GM19043 (cell line): Measurements from ENCODE around the gene HMCN1.
A peak's percentile ranks its signal among the peaks of the same experiment; 100 is the strongest.

Source experiments
- ATAC-seq: cut with Tn5 transposase; IDR thresholded peaks from one replicate; pipeline ENCODE4 v1.9.1; 2021; ENCODE audit warnings: low read depth; ENCODE audit not compliant: unreplicated experiment

HMCN1 gene

GRCh38 chr1:186059752-186060151, 325.6 kb downstream of the HMCN1 start:
- no peak for ATAC-seq

GRCh38 chr1:186060226-186060625, 326.0 kb downstream of the HMCN1 start:
- ATAC-seq: no peak

GRCh38 chr1:186063091-186063657, 329.0 kb downstream of the HMCN1 start:
- ATAC-seq: no peak

- ATAC-seq: no peak
These were observed 332.2 kb downstream of the HMCN1 start for GRCh38 chr1:186066411-186066810.

DNA sequence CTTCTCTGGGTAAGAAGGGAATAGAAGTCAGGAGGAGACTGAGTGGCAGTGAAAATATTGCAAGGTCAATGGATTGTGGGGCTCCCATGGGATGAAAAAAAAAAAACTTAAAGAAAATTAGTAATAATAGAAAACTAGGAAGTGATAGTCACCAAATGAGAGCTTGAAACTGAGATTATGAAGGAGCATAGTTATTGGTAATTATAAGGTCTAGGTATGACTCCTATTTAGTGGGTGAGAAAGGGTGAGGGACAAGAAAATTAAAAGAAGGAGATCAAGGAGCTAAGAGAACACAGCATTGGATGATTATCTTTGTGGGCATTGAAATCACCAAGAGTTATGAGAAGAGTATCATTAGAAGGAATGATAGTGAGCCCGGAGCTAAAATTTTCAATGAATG, 339.5 kb downstream of the HMCN1 start:
- no peak for ATAC-seq

GRCh38 chr1:186076006-186076405, 341.8 kb downstream of the HMCN1 start:
- ATAC-seq: no peak

- peak; percentile 92 for ATAC-seq
These were observed 344.1 kb downstream of the HMCN1 start for GRCh38 chr1:186078245-186078644.

DNA sequence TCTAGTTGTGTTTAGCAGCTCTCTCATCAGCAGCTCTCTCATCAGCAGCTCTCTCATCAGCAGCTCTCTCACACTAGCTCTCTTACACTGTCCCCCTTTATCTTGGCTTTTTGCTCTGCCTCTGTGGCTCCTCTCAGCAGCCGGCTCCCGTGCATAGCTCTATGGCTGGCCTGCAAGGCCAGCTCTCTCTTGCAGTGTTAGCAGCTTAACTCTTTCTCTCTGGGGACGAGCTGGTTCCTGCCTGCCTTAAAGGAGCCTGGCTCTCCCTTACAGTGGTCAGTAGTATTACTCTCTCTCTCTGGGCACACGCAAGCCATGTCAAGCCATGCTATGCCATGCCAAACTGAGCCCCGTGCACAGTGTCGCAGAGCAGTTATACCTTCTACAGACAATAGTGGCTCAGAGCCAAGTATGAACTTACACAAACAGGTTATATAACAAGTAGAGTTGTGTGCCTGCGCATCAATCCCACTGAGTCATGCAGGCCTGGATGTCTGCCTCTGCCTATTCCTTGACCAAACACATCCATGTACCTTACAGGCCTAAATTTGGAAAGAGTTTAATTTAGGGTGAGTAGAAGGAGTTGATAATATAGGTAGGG, 345.0 kb downstream of the HMCN1 start:
- ATAC-seq: no peak

GRCh38 chr1:186082235-186082937, 348.2 kb downstream of the HMCN1 start:
- ATAC-seq: peak; percentile 58

DNA sequence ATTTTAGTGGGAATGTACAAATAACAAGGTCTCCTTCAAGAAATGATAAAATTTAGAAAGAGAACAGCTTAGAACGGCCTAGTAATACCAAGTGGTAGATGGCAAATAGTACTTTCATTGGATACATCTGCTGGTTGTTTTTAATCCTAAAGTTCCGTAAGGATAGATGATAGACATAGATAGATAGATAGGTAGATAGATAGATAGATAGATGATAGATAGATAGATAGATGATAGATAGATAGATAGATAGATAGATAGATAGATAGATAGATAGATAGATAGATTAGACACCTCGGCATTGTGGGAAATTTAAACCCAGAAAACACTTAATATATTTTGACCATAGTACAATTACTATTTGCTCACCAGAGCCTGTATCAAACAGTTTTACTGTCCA, 352.4 kb downstream of the HMCN1 start:
- no peak for ATAC-seq

- ATAC-seq: no peak
These were observed 355.7 kb downstream of the HMCN1 start for GRCh38 chr1:186089940-186090339.

DNA sequence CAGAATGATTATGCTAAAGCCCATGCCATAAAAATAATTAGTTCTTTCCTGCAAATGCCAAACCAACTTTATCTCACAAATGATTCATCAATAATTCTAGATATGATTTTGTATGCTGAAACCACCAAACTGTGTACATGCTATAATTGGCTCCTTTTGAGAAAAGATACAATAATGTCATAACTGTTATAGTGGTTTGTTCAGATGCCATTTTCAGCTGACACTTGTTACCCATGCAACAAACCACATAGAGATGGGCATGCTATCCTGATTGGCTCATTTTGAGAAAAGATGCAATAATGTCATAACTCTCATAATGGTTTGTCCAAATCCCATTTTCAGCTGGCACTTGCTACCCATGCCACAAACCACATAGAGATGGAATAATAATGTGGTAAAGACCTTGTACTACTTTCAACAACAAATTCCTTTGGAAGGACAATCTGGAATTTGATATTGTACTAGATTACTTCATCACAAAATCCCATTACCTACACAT, 357.1 kb downstream of the HMCN1 start:
- no peak for ATAC-seq

GRCh38 chr1:186093437-186093836, 359.2 kb downstream of the HMCN1 start:
- no peak for ATAC-seq

DNA sequence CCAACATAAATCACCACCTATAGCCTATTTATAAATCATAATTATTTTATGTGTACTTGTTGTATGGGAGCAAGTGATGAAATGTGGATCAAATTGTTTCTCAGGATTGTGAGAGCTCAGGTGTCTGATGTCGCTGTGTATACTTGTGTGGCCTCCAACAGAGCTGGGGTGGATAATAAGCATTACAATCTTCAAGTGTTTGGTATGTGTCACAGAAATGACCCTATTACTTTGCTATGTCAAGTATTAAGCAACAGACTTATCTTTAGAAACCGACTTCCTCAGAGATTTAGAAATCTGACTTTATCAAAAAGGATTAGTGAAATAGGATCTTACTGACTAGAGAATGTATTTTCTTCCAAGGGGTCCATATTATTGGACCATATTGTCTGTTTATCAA, 360.0 kb downstream of the HMCN1 start:
- no peak for ATAC-seq

DNA sequence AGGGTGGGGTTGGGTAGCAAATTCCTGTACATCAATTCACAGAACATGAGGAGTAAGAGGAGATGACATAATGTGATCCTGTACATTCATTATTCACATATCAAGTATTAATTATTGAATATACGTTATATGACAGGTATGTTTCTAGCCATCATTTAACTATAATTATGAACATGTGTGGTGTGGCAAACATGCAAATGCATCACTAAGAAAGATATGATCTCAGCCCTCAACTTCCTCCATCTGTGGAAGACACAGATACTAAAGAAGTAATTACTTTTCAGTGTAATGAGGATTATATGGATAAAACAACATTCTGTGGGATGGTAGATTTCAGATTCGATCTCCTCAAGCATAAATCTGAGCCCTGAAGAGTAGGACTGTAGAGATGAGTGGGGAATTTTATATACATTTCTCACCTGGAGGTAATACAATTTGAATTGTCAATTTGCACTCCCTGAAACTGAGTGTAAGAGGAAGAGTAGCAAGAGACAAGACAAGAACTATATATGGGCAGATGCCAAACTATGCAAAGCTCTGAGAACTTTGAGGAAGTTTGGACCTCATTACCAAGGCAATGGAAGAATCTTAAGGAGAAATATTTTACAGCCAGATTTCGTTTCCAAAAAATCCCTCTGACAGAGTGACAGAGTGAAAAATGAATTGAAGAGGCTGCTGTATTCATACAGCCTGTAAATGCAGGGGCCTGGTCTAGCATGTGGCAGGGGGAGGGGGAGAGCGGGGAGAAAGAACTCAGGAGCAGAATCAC, 365.3 kb downstream of the HMCN1 start:
- ATAC-seq: no peak

- ATAC-seq: no peak
These were observed 367.9 kb downstream of the HMCN1 start for GRCh38 chr1:186102107-186102506.

DNA sequence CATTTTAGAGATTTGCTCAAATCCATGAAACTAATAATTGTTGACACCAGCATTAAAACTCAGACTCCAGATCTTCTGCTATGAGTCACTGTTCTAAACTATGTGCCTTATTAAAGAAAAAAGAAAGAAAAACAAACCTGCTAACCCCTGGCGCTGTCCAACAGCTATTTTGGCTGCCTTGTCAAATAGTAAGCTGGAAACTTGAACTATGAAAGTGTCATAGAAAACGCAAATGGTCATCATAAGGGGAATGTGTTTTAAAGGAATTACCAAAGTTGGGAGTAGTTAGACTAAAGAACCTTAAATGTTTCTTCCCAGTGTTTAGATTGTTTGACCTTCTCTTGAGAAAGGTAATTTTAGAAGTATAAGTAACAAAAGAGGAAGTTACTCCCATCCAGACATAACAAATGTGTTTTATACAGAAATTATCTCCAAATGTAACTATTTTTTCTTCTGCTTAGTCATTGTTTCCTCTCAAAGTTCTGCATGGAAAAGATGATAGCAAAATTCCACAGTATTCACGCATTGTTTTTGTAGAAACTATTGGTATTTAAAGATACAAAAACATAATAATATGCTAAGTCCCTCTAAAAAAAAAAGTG, 368.5 kb downstream of the HMCN1 start:
- ATAC-seq: no peak

GRCh38 chr1:186104459-186104858, 370.3 kb downstream of the HMCN1 start:
- ATAC-seq: no peak

DNA sequence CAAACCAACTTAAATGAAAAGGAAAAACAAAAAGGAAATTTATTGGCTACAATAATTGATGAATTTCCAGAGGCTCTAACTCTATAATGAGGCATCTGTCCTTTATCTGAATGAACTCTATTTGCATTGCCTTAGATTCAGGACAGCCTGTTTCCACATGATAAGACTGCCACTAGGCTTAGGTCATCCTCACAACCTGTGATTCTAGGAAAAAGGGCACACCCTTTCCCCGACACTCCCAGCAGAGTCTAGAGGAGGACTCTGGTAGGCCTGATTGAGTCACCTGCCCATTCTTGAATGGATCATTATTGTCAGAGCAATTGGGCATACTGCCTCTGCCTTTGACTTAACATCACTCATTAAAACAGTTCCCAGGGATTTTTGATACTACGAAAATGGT, 378.1 kb downstream of the HMCN1 start:
- ATAC-seq: no peak

- ATAC-seq: no peak
These were observed 379.3 kb downstream of the HMCN1 start for GRCh38 chr1:186113461-186113860.

DNA sequence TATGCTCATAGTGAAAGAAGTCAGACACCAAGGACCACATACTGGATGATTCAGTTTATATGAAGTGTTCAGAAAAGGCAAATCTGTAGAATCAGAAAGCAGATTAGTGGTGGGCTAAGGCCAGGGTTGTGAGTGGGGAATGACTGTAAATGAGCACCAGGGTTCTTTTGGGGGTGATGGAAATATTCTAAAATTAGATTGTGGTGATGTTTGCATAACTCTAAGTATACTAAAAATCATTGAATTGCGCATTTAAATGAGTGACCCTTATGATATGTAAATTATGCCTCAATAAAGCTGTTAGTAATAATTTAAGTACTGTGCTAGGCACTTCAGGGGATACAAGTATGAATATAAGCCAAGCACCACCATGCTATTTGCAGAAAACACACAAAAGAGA, 384.5 kb downstream of the HMCN1 start:
- ATAC-seq: no peak
